ENCODE measurements around the gene IGFBP1.
"Not testable (repeated sequence)": the region's sequence is repeated elsewhere in the genome, so short reads cannot be mapped to it uniquely, and the experiment has no call there.

Gene IGFBP1

GRCh38 chr7:45940237-45940781, 52.0 kb downstream of the IGFBP1 start:
- DNase-seq, result not testable (repeated sequence)

GRCh38 chr7:45940939-45941338, 52.7 kb downstream of the IGFBP1 start:
- no peak for DNase-seq

All from NCI-H748 treated with DMSO at 0.1 percent for 48 hours (cell line).